ENCODE results near the gene AXIN1. TPM values are rescaled to one million over a fixed set of nuclear protein-coding genes. Genes with fewer than 3 reads are reported as not detected.

AXIN1 gene
- total and polyA plus RNA-seq, 2 of the 8 experiments (the other 6 are each of a cell fraction or from before 2014, with no cell fraction given): 12.5 to 41.9 TPM

DNA sequence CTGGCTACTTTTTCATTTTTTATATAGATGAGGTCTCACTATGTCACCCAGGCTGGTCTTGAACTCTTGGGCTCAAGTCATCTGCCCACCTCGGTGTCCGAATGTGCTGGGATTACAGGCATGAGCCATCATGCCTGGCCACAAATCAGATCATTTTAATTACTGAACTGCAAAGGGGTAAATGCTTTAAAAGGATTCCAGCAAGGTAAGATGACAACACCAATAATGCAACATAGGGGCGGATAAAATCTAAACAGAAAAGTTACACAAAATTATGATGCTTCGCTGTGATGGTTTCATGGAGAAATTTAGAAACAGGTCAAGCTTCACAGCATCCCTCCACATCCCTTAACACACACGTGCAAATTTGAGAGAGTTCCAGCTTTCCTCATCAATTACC, 32.3 kb downstream of the AXIN1 start:
- H4K91ac ChIP-seq (replicated peaks; ENCODE audit: insufficient read length, low read length): no peak overlapping the region
- DNase-seq (ENCODE audit: low read depth in 1 of 2, low spot score in 2 of 2) (no peak), FAIRE-seq (no peak)
- peaks cover 0 to 78% of the 10 kb centered on the region in 2 experiments; a peak in 3 of 4 replicates for H3K79me2 ChIP-seq (ENCODE audit: control insufficient read depth in 1 of 2, insufficient read depth in 2 of 2, low read length in 2 of 2)
- H3K14ac ChIP-seq (ENCODE audit: insufficient read length): no peak overlapping the region
- no peak overlapping the region for H2BK20ac ChIP-seq (ENCODE audit: low read length)
- H3K18ac ChIP-seq (ENCODE audit: extremely low read depth, low read length): no peak overlapping the region
- no peak for TF ChIP-seq ZNF274 (IDR thresholded peaks at IDR 0.05; ENCODE audit: borderline replicate concordance, extremely low read depth, low read length)
- no peak for TF ChIP-seq EP300 (IDR thresholded peaks at IDR 0.05; ENCODE audit: borderline replicate concordance in 1 of 2, low read depth in 2 of 2, low read length in 2 of 2)
- no peak for TF ChIP-seq PHF8 (conservative IDR thresholded peaks at IDR 0.05; ENCODE audit: low read depth, low read length)
- TF ChIP-seq KDM5A (IDR thresholded peaks at IDR 0.05; ENCODE audit: low read length): no peak
- no peak for TF ChIP-seq USF2 (IDR thresholded peaks at IDR 0.05; ENCODE audit: low read length)
- TF ChIP-seq TBP (IDR thresholded peaks at IDR 0.05; ENCODE audit: low read depth, low read length): no peak
- no peak overlapping the region for H2BK15ac ChIP-seq (ENCODE audit: low read length)
- H3K23ac ChIP-seq (ENCODE audit: insufficient read length): no peak overlapping the region
- H3K56ac ChIP-seq (replicated peaks; ENCODE audit: insufficient read length, low read depth, low read length): no peak overlapping the region
- peaks cover 0 to 17% (median 13%) of the 10 kb centered on the region in 4 experiments; a peak in 6 of 7 replicates for H3K4me1 ChIP-seq (replicated peaks in 1 of 4; ENCODE audit: control insufficient read depth in 3 of 4, insufficient read depth in 4 of 4, low read length in 3 of 4)
- no peak overlapping the region for H2AFZ ChIP-seq (ENCODE audit: low read length)
- no peak overlapping the region for H4K5ac ChIP-seq (ENCODE audit: insufficient read length, low read depth, low read length)
- 98% methylated on average over 5 of the region's 5 CpGs; no CpG with 5 or more reads in 1 of the 2 experiments for WGBS, 2 experiments (ENCODE audit: extremely low coverage in 1 of 2, insufficient coverage in 1 of 2, insufficient read length in 1 of 2, insufficient replicate concordance in 2 of 2, low coverage in 1 of 2, low lambda C conversion rate in 2 of 2, missing lambda C conversion rate in 1 of 2)
- no peaks in the 10 kb centered on the region; a peak in 1 of 8 replicates for H3K36me3 ChIP-seq (ENCODE audit: control insufficient read depth in 2 of 4, insufficient read depth in 4 of 4, low read length in 3 of 4)
- no peak overlapping the region for H2AK5ac ChIP-seq (ENCODE audit: low read depth, low read length)
- no peak overlapping the region for H3K27ac ChIP-seq (ENCODE audit: low read depth, low read length)
- no peak overlapping the region for H3K4ac ChIP-seq (replicated peaks; ENCODE audit: insufficient read length, low read depth, low read length)
- H2BK12ac ChIP-seq (ENCODE audit: low read depth, low read length): no peak overlapping the region
- H3K79me1 ChIP-seq (ENCODE audit: low read depth, low read length): peaks cover 39% of the 10 kb centered on the region
- H2BK5ac ChIP-seq (ENCODE audit: low read depth, low read length): no peak overlapping the region
- H3K23me2 ChIP-seq (ENCODE audit: low read depth, low read length): no peaks in the 10 kb centered on the region; the same call in 1 of the 2 replicates
- no peak overlapping the region for H3K4me2 ChIP-seq (ENCODE audit: insufficient read depth in 1 of 2, low read depth in 2 of 2, low read length in 2 of 2)
- H4K20me1 ChIP-seq (replicated peaks in 1 of 2; ENCODE audit: control insufficient read depth in 1 of 2, insufficient read depth in 2 of 2, low read length in 2 of 2): peaks cover 29 to 47% of the 10 kb centered on the region in 2 experiments
- ChIA-PET POLR2A (ENCODE audit: partially characterized antibody) (interaction anchor here (1.4 kb wide), 1 partner anchor 119 kb away, joined by 4 read pairs; no protein-coding TSS in a partner anchor), CTCF (ENCODE audit: partially characterized antibody) (interaction anchor here (0.5 to 5.2 kb wide), 8 partner anchors 11 to 97 kb away, joined by 3 to 46 read pairs (median 5); no protein-coding TSS in a partner anchor)
- H2BK120ac ChIP-seq (replicated peaks; ENCODE audit: low read depth, low read length): no peak overlapping the region
- H3K9ac ChIP-seq (replicated peaks in 1 of 4; ENCODE audit: extremely low read depth in 1 of 4, low read depth in 3 of 4, low read length in 3 of 4): no peak overlapping the region; a peak in 1 of 7 replicates
- no peak overlapping the region for H4K8ac ChIP-seq (ENCODE audit: extremely low read depth, insufficient read depth, low read length)
- no peaks in the 10 kb centered on the region for H3K9me3 ChIP-seq (ENCODE audit: insufficient read depth in 2 of 2, low read depth in 1 of 2, low read length in 1 of 2)
- no peak overlapping the region for H3K4me3 ChIP-seq (ENCODE audit: extremely low read depth in 1 of 4, insufficient read depth in 2 of 4, low read depth in 3 of 4, low read length in 4 of 4)
- H3K27me3 ChIP-seq (replicated peaks in 1 of 4; ENCODE audit: control insufficient read depth in 3 of 4, extremely low read depth in 1 of 4, insufficient read depth in 3 of 4, low read length in 3 of 4): no peaks in the 10 kb centered on the region
